GM12878 (cell line): Measurements from ENCODE around the gene CHSY3. TPM values are rescaled to one million over a fixed set of nuclear protein-coding genes. Genes with fewer than 3 reads are reported as not detected.

Source experiments
- ATAC-seq: fragments of 200-7000 bp; cut with Tn5 transposase; 3 replicates; pipeline ENCODE4 v1.9.1; 2020; ENCODE audit warnings: mild to moderate bottlenecking, moderate library complexity
- BruUV-seq: library from RNA; stranded (reverse); fragments of 400-500 nt; replicated peaks from 2 replicates; lab custom pipeline; 2021; lab: Mats Ljungman, UMichigan
- CTCF ChIA-PET: fragments of 300-600 bp; sonication (Branson Sonifier 250); formaldehyde crosslinking; extraction: SDS; loops from one replicate; lab custom pipeline; 2021; ENCODE audit warnings: inconsistent platforms; lab: Yijun Ruan, JAX
- POLR2A ChIA-PET: fragments of 350-600 bp; formaldehyde crosslinking; extraction: SDS; loops from one replicate; lab custom pipeline; 2021; ENCODE audit warnings: inconsistent platforms; lab: Charles Lee
- RAD21 ChIA-PET: fragments of 300-600 bp; sonication (Branson Sonifier 250); formaldehyde crosslinking; loops from one replicate; lab custom pipeline; 2023; ENCODE audit warnings: antibody characterized with exemption; ENCODE audit not compliant: unreplicated experiment; lab: Charles Lee
- SMC1A ChIA-PET: fragments of 300-600 bp; sonication (Branson Sonifier 250); formaldehyde crosslinking; loops from one replicate; lab custom pipeline; 2023; ENCODE audit not compliant: unreplicated experiment, uncharacterized antibody; lab: Charles Lee
- DNase-seq: peaks from one replicate; pipeline ENCODE4 v3.0.0-alpha.2; 2011; ENCODE audit warnings: low read depth, low spot score
- FAIRE-seq: peaks from 3 replicates; lab custom pipeline; 2011; peaks lifted over from hg19 to GRCh38; lab: Jason Lieb, UNC
- H2AFZ ChIP-seq: 2 replicates; pipeline ENCODE4 v1.6.0; 2011; ENCODE audit warnings: low read depth, low read length, control low read depth; ENCODE audit not compliant: control insufficient read depth
- H3K27ac ChIP-seq: 2 replicates; pipeline ENCODE4 v1.5.1; 2011; ENCODE audit warnings: control low read depth; ENCODE audit not compliant: control insufficient read depth, insufficient read depth
- H3K27me3 ChIP-seq, 2 experiments: replicated peaks in 1 of 2; 2 replicates each; pipeline versions ENCODE4 v1.6.0 to v1.6.1; 2011; ENCODE audit warnings: low read length in 1 of 2; ENCODE audit not compliant: control insufficient read depth in 2 of 2, insufficient read depth in 2 of 2
- H3K36me3 ChIP-seq, 2 experiments: 2 replicates each; pipeline ENCODE4 v1.5.1; 2011; ENCODE audit warnings: low read length in 1 of 2; ENCODE audit not compliant: control insufficient read depth in 2 of 2, insufficient read depth in 2 of 2
- H3K4me1 ChIP-seq: 2 replicates; pipeline ENCODE4 v1.6.1; 2011; ENCODE audit warnings: mild to moderate bottlenecking, low read length, moderate library complexity, mixed read lengths; ENCODE audit not compliant: control insufficient read depth, insufficient read depth
- H3K4me2 ChIP-seq: 2 replicates; pipeline ENCODE4 v1.6.0; 2011; ENCODE audit warnings: control low read depth; ENCODE audit not compliant: control insufficient read depth, insufficient read depth
- H3K4me3 ChIP-seq: fragments of 200-600 bp; sonication (generic); 2 replicates; pipeline ENCODE4 v1.5.1; 2016
- H3K79me2 ChIP-seq: 2 replicates; pipeline ENCODE4 v1.6.0; 2011; ENCODE audit warnings: low read length; ENCODE audit not compliant: control insufficient read depth, insufficient read depth
- H3K9ac ChIP-seq: 2 replicates; pipeline ENCODE4 v1.8.0; 2011; ENCODE audit warnings: low read length, control low read depth, mixed read lengths; ENCODE audit not compliant: control insufficient read depth, insufficient read depth
- H3K9me3 ChIP-seq: replicated peaks from 3 replicates; pipeline ENCODE4 v1.5.1; 2011; ENCODE audit warnings: mild to moderate bottlenecking, low read length; ENCODE audit not compliant: control insufficient read depth, insufficient read depth
- H4K20me1 ChIP-seq: 2 replicates; pipeline ENCODE4 v1.6.0; 2011; ENCODE audit not compliant: control insufficient read depth, insufficient read depth
- BMI1 ChIP-seq: fragments of 450-650 bp; IDR thresholded peaks from 2 replicates; pipeline ENCODE4 v1.6.1; 2016; ENCODE audit warnings: mild to moderate bottlenecking, moderate library complexity, borderline replicate concordance
- CREB1 ChIP-seq: IDR thresholded peaks from 2 replicates; pipeline ENCODE4 v1.6.1; 2012; ENCODE audit warnings: low read depth, mild to moderate bottlenecking, inconsistent platforms
- FOS ChIP-seq: IDR thresholded peaks from 3 replicates; pipeline ENCODE4 v1.6.1; 2011; ENCODE audit warnings: borderline replicate concordance; ENCODE audit not compliant: insufficient read length; ENCODE audit errors: extremely low read depth
- MAX ChIP-seq: IDR thresholded peaks from 2 replicates; pipeline ENCODE4 v1.6.1; 2012; ENCODE audit warnings: low read depth, low read length, improper control_type of control experiment
- MTA2 ChIP-seq: fragments of 450-650 bp; IDR thresholded peaks from 2 replicates; pipeline ENCODE4 v1.6.1; 2016; ENCODE audit warnings: low read depth, mild to moderate bottlenecking, moderate library complexity
- PAX8 ChIP-seq: fragments of 450-650 bp; IDR thresholded peaks from 2 replicates; pipeline ENCODE4 v1.6.1; 2017; ENCODE audit warnings: mild to moderate bottlenecking, moderate library complexity
- RBBP5 ChIP-seq: fragments of 200-600 bp; sonication (generic); conservative IDR thresholded peaks from 2 replicates; pipeline ENCODE4 v1.6.1; 2016
- RUNX3 ChIP-seq: IDR thresholded peaks from 2 replicates; pipeline ENCODE4 v1.6.1; 2012; ENCODE audit warnings: low read length, inconsistent platforms
- SKIL ChIP-seq: fragments of 450-650 bp; IDR thresholded peaks from 2 replicates; pipeline ENCODE4 v1.6.1; 2017; ENCODE audit warnings: mild to moderate bottlenecking, low read depth, inconsistent platforms; ENCODE audit not compliant: poor library complexity, severe bottlenecking
- STAT1 ChIP-seq: fragments of 450-650 bp; conservative IDR thresholded peaks from 2 replicates; pipeline ENCODE4 v1.6.1; 2014; ENCODE audit warnings: antibody characterized with exemption, mild to moderate bottlenecking
- WRNIP1 ChIP-seq: IDR thresholded peaks from 2 replicates; pipeline ENCODE4 v1.6.1; 2011; ENCODE audit warnings: low read depth, low read length, improper control_type of control experiment, borderline replicate concordance
- WGBS: methylation state at CpG from one replicate; pipeline ENCODE4 v1.1.6; 2016; ENCODE audit warnings: low lambda C conversion rate; ENCODE audit not compliant: insufficient replicate concordance, insufficient coverage; ENCODE audit errors: missing lambda C conversion rate; 5-methylcytosine and 5-hydroxymethylcytosine counted together
- in situ Hi-C: fragments of 300-500 bp; cut with MboI; formaldehyde crosslinking; loops from 9 replicates; pipeline ENCODE4 v1.14.3; 2018; ENCODE audit warnings: mixed read lengths
- intact Hi-C: fragments of 100-400 bp; cut with micrococcal nuclease; formaldehyde crosslinking; loops from one replicate; pipeline ENCODE4 v1.14.2; 2022; ENCODE audit not compliant: unreplicated experiment
- polyA plus RNA-seq, 11 experiments: library from polyadenylated mRNA; depleted of rRNA in 4 of 11; unstranded in 6 of 11; stranded (reverse) in 5 of 11; fragments of >200 nt; fragmentation: Nextera tagmentation in 4 of 11; fragmentation: Illumina TruSeq in 1 of 11; extraction: Ambion mirVana in 4 of 11; extraction: Trizol in 1 of 11; gene quantifications; 1 replicate in 1 of 11; 2 replicates in 10 of 11; pipeline versions ENCODE4 v1.2.1 to v1.2.3, GENCODE V29; 2011 to 2016; ENCODE audit warnings: inconsistent platforms in 2 of 11, missing spikeins in 2 of 11, low read depth in 1 of 11
- total RNA-seq, 4 experiments: library from RNA; depleted of rRNA in 3 of 4; stranded (reverse); fragments of >200 nt in 3 of 4; fragmentation: Illumina TruSeq in 1 of 4; extraction: Trizol in 1 of 4; gene quantifications; 2 replicates each; pipeline versions ENCODE4 v1.2.1 to v1.2.3, GENCODE V29; 2013 to 2021

CHSY3 gene
- total and polyA plus RNA-seq, 10 of the 15 experiments (the other 5 are each of a cell fraction or from before 2014, with no cell fraction given), result not detected

- no peak for TF ChIP-seq WRNIP1
- no peak for TF ChIP-seq MTA2
- no peak for TF ChIP-seq FOS
- no peak for TF ChIP-seq RUNX3
- no peak for TF ChIP-seq SKIL
- TF ChIP-seq RBBP5, result no peak
- no peak overlapping the region for H3K4me3 ChIP-seq
- H3K9me3 ChIP-seq, result no peaks in the 10 kb centered on the region
- no TSS peak for BruUV-seq
- no peak overlapping the region for H3K9ac ChIP-seq
- no peak overlapping the region for H3K27ac ChIP-seq
- H3K27me3 ChIP-seq, result no peaks in the 10 kb centered on the region
- no peak overlapping the region for H2AFZ ChIP-seq
- intact Hi-C loops (no loop called here), in situ Hi-C loops (no loop called here)
- H3K36me3 ChIP-seq, result no peaks in the 10 kb centered on the region
- no peak overlapping the region for H3K4me2 ChIP-seq
- CTCF ChIA-PET, result no interaction called here
- DNase-seq (no peak), ATAC-seq (no peak), FAIRE-seq (no peak)
- H4K20me1 ChIP-seq, result no peaks in the 10 kb centered on the region
- SMC1A ChIA-PET, result no interaction called here
- no peaks in the 10 kb centered on the region for H3K79me2 ChIP-seq
- POLR2A ChIA-PET, result no interaction called here
- no peaks in the 10 kb centered on the region for H3K4me1 ChIP-seq
- RAD21 ChIA-PET, result no interaction called here
These were observed 54.3 kb downstream of the CHSY3 start for GRCh38 chr5:129958581-129958980.

- RAD21 ChIA-PET, result no interaction called here
- no peaks in the 10 kb centered on the region for H3K4me1 ChIP-seq
These were observed 56.6 kb downstream of the CHSY3 start for GRCh38 chr5:129960831-129961230.

More at GRCh38 chr5:129960831-129961230, 56.6 kb downstream of the CHSY3 start:
- Histone ChIP-seq H4K20me1 (no peaks in the 10 kb centered on the region), H3K79me2 (no peaks in the 10 kb centered on the region), H3K9ac (no peak overlapping the region), H3K27me3 (no peaks in the 10 kb centered on the region), H3K4me3 (no peak overlapping the region), H3K36me3 (no peaks in the 10 kb centered on the region), H3K9me3 (no peaks in the 10 kb centered on the region), H3K4me2 (no peak overlapping the region), H3K27ac (no peak overlapping the region), H2AFZ (no peak overlapping the region)
- in situ Hi-C loops, result no loop called here
- BruUV-seq, result no TSS peak
- CTCF ChIA-PET, result no interaction called here
- TF ChIP-seq MAX (no peak), BMI1 (no peak), CREB1 (no peak), STAT1 (no peak), PAX8 (no peak)
- SMC1A ChIA-PET, result no interaction called here
- DNase-seq (no peak), ATAC-seq (no peak), FAIRE-seq (no peak)
- POLR2A ChIA-PET, result no interaction called here
- intact Hi-C loops, result no loop called here
- 23% methylated on average over 6 of the region's 6 CpGs for WGBS
